B cell (primary cell): Measurements from ENCODE around the gene TRUB1.

Experiments used
- CTCF ChIP-seq: fragments of 200-600 bp; IDR thresholded peaks from one replicate; pipeline ENCODE4 v1.8.0; 2022; ENCODE audit warnings: antibody characterized with exemption, mild to moderate bottlenecking
- EZH2 ChIP-seq: IDR thresholded peaks from 2 replicates; pipeline ENCODE4 v1.6.1; 2012; ENCODE audit warnings: borderline replicate concordance, low read depth, mild to moderate bottlenecking, moderate library complexity, low read length; ENCODE audit not compliant: insufficient read depth, poor library complexity, severe bottlenecking

- TF ChIP-seq CTCF (no peak), EZH2 (no peak)
These were observed 5.0 kb downstream of the TRUB1 start for GRCh38 chr10:114943000-114943399.
